SU-DHL-6 (cell line): Measurements from ENCODE around the gene CR1L.
"Not testable (repeated sequence)": the region's sequence is repeated elsewhere in the genome, so short reads cannot be mapped to it uniquely, and the experiment has no call there.

Source experiments
- EZH2phosphoT487 ChIP-seq: fragments of 200-600 bp; sonication (generic), shearing (Covaris generic); conservative IDR thresholded peaks from 2 replicates; pipeline ENCODE4 v1.6.1; 2018; ENCODE audit warnings: mild to moderate bottlenecking, antibody characterized with exemption, low read length, moderate library complexity, mixed read lengths
- TF ChIP-seq, protein P1 (sequence below): fragments of 200-600 bp; sonication (generic); IDR thresholded peaks from one replicate; pipeline ENCODE4 v1.5.1; 2017; ENCODE audit warnings: antibody characterized with exemption, mild to moderate bottlenecking, low read length, moderate library complexity; ENCODE audit not compliant: insufficient read depth, poor library complexity, severe bottlenecking

DNA sequence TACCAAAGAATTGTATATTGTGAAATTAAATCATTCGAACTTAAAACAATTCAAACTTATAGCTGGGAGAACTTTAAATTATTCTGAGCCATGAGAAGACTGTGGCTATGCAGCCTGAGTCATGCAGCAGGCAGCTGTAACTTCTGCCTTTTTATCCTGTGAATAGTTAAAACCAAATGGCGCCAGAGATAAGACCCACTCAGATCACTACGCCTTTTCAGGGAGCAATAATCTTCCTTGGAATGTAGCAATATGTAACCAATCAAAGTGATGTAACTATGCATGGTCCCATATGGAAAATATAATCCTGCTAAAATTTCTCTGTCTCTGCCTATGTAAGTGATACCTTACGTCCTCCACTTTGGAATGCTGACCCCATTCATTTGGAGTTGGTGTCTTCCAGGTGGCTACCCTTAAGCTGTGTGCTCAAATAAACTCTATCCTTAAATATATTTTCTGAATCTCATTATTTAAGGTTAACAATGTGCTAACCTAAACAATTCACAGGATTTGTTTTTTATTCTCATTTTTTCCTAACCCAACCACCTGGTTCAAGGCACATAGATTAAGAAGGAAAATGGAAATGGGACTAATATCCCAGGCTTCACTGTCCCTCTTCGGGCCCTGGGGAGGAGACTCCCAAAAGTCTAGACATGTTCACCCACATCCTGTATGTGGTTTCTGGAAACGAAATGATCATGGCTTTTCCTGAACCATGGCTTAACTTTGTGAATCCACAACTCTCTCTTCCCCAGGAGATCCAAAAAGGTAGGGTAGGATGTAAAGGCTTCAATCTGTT, 35.9 kb downstream of the CR1L start:
- TF ChIP-seq, protein P1, sequence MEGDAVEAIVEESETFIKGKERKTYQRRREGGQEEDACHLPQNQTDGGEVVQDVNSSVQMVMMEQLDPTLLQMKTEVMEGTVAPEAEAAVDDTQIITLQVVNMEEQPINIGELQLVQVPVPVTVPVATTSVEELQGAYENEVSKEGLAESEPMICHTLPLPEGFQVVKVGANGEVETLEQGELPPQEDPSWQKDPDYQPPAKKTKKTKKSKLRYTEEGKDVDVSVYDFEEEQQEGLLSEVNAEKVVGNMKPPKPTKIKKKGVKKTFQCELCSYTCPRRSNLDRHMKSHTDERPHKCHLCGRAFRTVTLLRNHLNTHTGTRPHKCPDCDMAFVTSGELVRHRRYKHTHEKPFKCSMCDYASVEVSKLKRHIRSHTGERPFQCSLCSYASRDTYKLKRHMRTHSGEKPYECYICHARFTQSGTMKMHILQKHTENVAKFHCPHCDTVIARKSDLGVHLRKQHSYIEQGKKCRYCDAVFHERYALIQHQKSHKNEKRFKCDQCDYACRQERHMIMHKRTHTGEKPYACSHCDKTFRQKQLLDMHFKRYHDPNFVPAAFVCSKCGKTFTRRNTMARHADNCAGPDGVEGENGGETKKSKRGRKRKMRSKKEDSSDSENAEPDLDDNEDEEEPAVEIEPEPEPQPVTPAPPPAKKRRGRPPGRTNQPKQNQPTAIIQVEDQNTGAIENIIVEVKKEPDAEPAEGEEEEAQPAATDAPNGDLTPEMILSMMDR, result not testable (repeated sequence)
- not testable (repeated sequence) for TF ChIP-seq EZH2phosphoT487
